BE2C (cell line): ENCODE measurements around the gene HCRTR1.
A peak's percentile ranks its signal among the peaks of the same experiment; 100 is the strongest.

ENCODE experiments used
- DNase-seq: peaks from one replicate; pipeline ENCODE4 v3.0.0-alpha.2; 2020
- H3K27me3 ChIP-seq: fragments of 250-450 bp; sonication (Bioruptor Pico); 2 replicates; pipeline ENCODE4 v1.5.1; 2020; ENCODE audit warnings: mild to moderate bottlenecking
- H3K36me3 ChIP-seq: fragments of 250-450 bp; sonication (Bioruptor Pico); 2 replicates; pipeline ENCODE4 v1.5.1; 2020; ENCODE audit warnings: mild to moderate bottlenecking
- H3K4me1 ChIP-seq: fragments of 250-450 bp; sonication (Bioruptor Pico); 2 replicates; pipeline ENCODE4 v1.5.1; 2020
- H3K4me3 ChIP-seq: 2 replicates; pipeline ENCODE4 v1.5.1; 2011; ENCODE audit warnings: low read depth, low read length
- H3K9me3 ChIP-seq: fragments of 250-450 bp; sonication (Bioruptor Pico); 2 replicates; pipeline ENCODE4 v1.5.1; 2020
- TF ChIP-seq, protein P1 (sequence below): IDR thresholded peaks from 2 replicates; pipeline ENCODE4 v1.5.1; 2012; ENCODE audit warnings: mild to moderate bottlenecking, low read depth, low read length

Gene HCRTR1

DNA sequence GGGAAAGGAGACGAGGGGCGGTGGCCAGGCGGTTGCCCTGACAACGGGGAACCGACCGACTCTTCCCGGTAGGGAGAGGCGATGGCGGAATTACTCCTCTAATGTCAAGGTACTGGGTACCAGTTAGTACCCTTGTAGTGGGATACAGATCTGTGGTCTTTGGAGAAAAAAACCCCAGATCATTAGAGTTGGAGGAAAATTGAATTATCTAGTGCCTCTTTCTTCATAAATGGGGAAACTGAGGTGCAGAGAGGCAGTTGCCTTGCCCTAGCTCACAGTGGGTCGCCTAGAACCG lies 27.7 kb downstream of the HCRTR1 start:
- Histone ChIP-seq H3K4me3 (peak overlapping the region; percentile 81), H3K27me3 (no peaks in the 10 kb centered on the region), H3K4me1 (no peaks in the 10 kb centered on the region; the same call in 1 of the 2 replicates), H3K9me3 (no peaks in the 10 kb centered on the region), H3K36me3 (no peaks in the 10 kb centered on the region)
- TF ChIP-seq, protein P1, sequence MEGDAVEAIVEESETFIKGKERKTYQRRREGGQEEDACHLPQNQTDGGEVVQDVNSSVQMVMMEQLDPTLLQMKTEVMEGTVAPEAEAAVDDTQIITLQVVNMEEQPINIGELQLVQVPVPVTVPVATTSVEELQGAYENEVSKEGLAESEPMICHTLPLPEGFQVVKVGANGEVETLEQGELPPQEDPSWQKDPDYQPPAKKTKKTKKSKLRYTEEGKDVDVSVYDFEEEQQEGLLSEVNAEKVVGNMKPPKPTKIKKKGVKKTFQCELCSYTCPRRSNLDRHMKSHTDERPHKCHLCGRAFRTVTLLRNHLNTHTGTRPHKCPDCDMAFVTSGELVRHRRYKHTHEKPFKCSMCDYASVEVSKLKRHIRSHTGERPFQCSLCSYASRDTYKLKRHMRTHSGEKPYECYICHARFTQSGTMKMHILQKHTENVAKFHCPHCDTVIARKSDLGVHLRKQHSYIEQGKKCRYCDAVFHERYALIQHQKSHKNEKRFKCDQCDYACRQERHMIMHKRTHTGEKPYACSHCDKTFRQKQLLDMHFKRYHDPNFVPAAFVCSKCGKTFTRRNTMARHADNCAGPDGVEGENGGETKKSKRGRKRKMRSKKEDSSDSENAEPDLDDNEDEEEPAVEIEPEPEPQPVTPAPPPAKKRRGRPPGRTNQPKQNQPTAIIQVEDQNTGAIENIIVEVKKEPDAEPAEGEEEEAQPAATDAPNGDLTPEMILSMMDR = no peak
- no peak for DNase-seq

DNA sequence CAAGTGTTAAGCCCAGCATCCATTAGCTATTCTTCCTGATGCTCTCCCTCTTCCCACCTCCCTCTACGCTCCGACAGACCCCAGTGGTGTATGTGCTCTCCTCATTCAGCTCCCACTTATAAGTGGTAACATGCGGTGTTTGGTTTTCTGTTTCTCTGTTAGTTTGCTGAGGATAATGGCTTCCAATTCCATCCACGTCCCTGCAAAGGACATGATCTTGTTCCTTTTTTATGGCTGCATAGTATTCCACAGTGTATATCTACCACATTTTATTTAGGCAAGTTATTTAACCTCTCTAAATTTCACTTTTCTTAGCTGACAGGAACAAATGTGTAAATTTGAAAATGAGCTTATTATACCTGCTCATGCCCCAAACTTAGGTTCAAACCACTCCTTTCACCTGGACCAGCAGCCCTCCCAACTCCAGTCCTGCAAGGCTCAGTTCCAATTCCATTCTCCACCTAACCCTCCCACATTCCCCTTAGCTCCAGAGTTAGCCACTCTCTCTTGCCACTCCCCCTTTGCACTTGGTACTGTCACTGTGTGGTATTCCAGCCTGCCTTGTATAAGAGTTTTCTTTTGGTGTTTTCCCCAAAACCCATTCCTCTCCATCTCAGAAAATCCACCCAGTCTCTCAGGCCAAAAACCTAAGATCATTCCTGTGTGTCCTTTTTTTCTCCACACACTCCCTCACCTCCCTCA lies 28.9 kb downstream of the HCRTR1 start:
- H3K9me3 ChIP-seq = no peaks in the 10 kb centered on the region
- no peak overlapping the region for H3K4me3 ChIP-seq
- H3K4me1 ChIP-seq = no peaks in the 10 kb centered on the region
- TF ChIP-seq, protein P1 = no peak
- H3K27me3 ChIP-seq = no peaks in the 10 kb centered on the region
- H3K36me3 ChIP-seq = no peaks in the 10 kb centered on the region
- no peak for DNase-seq

DNA sequence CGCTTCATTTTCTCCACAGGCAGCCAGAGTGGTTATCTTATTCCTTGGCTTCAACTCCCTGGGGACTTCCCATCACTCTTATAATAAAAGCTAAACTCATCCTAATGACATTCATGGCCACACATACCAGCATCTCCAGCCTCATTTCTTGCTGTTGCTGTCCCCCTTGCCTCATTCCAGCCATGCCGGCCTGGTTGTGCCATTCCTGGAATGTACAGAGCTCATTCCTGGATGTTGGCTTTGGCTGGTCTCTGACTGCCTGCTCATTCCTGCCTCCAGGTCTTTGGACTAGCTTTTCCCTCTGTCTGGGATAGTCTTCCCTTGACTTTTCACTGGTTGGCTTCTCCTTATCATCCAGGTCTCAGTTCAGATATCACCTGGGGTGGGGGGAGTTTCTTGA lies 29.6 kb downstream of the HCRTR1 start:
- TF ChIP-seq, protein P1 = no peak
- H3K4me3 ChIP-seq = no peak overlapping the region
- H3K9me3 ChIP-seq = no peaks in the 10 kb centered on the region
- H3K36me3 ChIP-seq = no peaks in the 10 kb centered on the region
- no peak for DNase-seq
- H3K27me3 ChIP-seq = no peaks in the 10 kb centered on the region
- H3K4me1 ChIP-seq = no peaks in the 10 kb centered on the region

DNA sequence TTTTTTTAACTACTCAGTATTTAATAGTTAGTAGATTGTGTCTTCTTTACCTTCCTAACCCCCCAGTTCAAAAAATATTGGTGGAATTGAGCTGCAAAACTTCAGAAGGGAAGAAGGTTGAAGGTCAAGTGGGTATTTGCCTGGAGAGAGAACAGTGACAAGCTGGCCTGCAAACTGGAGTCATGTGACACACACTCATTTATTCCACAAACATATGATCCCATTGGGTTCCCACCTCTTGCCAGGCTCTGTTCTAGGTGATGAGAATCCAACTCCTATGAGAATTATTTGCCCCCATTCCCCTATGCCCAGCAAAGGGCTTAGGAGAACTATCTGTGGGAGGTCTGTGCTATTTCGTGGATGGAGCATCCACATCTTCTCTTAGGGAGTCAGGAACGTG lies 30.7 kb downstream of the HCRTR1 start:
- TF ChIP-seq, protein P1 = no peak
- Histone ChIP-seq H3K27me3 (no peaks in the 10 kb centered on the region), H3K4me1 (no peaks in the 10 kb centered on the region), H3K36me3 (no peaks in the 10 kb centered on the region), H3K9me3 (no peaks in the 10 kb centered on the region), H3K4me3 (no peak overlapping the region)
- no peak for DNase-seq

DNA sequence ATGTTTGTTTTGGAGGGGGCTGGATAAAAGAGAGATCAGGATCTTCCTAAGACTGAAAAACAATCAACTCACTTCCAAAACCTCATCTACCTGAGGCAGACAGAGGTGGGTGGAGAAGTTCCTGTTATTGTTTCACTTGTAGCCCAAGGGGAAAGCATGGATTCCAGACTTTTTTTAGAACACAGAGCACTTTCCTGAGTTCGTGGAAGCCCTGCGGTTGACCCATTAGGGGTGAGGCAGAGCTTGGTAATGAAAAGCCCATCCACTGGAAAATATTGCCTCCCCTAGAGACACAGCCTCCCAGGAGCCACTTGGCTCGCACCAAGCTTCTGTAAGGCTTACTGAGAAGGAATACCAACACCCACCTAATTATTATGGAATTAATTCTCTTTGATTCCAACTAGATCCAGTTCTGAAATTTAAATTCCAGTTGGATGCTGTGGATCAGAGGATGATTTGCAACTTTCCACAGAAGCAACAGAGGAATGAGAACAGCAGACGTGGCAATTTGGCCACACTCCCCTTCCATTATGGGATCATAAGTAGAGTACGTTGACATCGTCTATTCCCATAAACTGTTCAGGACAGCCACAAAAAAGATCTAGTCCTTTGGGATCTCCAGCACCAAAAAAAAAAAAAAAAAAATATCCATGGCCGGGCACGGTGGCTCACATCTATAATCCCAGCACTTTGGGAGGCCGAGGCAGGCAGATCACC lies 31.3 kb downstream of the HCRTR1 start:
- TF ChIP-seq, protein P1 = no peak
- no peaks in the 10 kb centered on the region for H3K9me3 ChIP-seq
- no peak for DNase-seq

More for the DNA sequence above, 31.3 kb downstream of the HCRTR1 start:
- Histone ChIP-seq H3K4me3 (no peak overlapping the region), H3K36me3 (no peaks in the 10 kb centered on the region), H3K4me1 (no peaks in the 10 kb centered on the region), H3K27me3 (no peaks in the 10 kb centered on the region)
